Thyroid gland (tissue), 4 donors: Measurements from ENCODE around the gene UBE2E3. TPM values are rescaled to one million over a fixed set of nuclear protein-coding genes. Genes with fewer than 3 reads are reported as not detected.

Experiments used
- DNase-seq, 2 donors: peaks; one replicate each; pipeline ENCODE4 v3.0.0-alpha.2; 2019
- H3K27ac ChIP-seq, 3 donors: fragments of 200-600 bp; sonication (generic); 1 replicate in 2 of 3; 2 replicates in 1 of 3; pipeline ENCODE4 v1.5.1; 2016 to 2019; ENCODE audit warnings: mild to moderate bottlenecking in 1 of 3, moderate library complexity in 1 of 3
- H3K27me3 ChIP-seq: fragments of 200-600 bp; sonication (generic); one replicate; pipeline ENCODE4 v1.5.1; 2019
- H3K36me3 ChIP-seq, 2 donors: fragments of 200-600 bp; sonication (generic); one replicate each; pipeline ENCODE4 v1.5.1; 2016 to 2019
- H3K4me1 ChIP-seq, 2 donors: fragments of 200-600 bp; sonication (generic); one replicate each; pipeline ENCODE4 v1.5.1; 2017 to 2019
- H3K4me3 ChIP-seq, 3 donors: fragments of 200-600 bp; sonication (generic); replicated peaks in 1 of 3; 1 replicate in 2 of 3; 2 replicates in 1 of 3; pipeline ENCODE4 v1.5.1; 2016; ENCODE audit warnings: mild to moderate bottlenecking in 1 of 3
- H3K9me3 ChIP-seq: fragments of 200-600 bp; sonication (generic); one replicate; pipeline ENCODE4 v1.5.1; 2017
- POLR2A ChIP-seq, 2 donors: fragments of 450-650 bp; IDR thresholded peaks; one replicate each; pipeline ENCODE4 v1.6.1; 2017; ENCODE audit warnings: antibody characterized with exemption in 2 of 2, mild to moderate bottlenecking in 2 of 2, moderate library complexity in 1 of 2
- WGBS, 2 donors: methylation state at CpG; one replicate each; pipeline ENCODE4 v1.1.5; 2017; 5-methylcytosine and 5-hydroxymethylcytosine counted together
- intact Hi-C: fragments of 100-400 bp; cut with DNase I; formaldehyde crosslinking; loops from one replicate; pipeline ENCODE4 v1.15.1; 2023
- total RNA-seq, 4 donors: library from RNA; depleted of rRNA; stranded (reverse); fragments of >200 nt; gene quantifications; one replicate each; pipeline ENCODE4 v1.2.3, GENCODE V29; 2016
- TF ChIP-seq, protein P1 (sequence below), 6 experiments: fragments of 200-600 bp in 3 of 6; fragments of 450-650 bp in 3 of 6; sonication (generic) in 3 of 6; IDR thresholded peaks; one replicate each; pipeline ENCODE4 v1.5.1; 2016 to 2019; ENCODE audit warnings: antibody characterized with exemption in 6 of 6, mild to moderate bottlenecking in 2 of 6, inconsistent platforms in 1 of 6, moderate library complexity in 1 of 6

Gene UBE2E3
- total RNA-seq, 4 donors from 2014 or later, result 59.0 to 108 (median 99.2) TPM

DNA sequence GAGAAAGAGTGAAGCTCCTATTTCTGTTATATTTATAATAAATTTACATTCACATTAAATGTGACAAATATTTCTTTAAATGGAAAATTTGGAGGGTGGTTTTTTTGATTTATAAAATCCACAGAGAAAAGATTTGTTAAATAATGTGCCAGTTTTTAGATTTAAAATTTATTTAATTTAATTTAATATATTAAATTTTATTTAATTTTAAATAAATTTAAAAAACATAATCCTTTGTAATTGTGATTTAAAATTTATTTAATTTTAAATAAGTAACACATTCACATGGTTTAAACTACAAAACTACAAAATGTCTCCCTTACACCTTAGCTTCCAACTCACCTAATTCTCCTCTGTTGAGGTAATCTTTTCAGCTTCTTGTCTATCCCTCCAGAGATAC is 123.3 kb downstream of the UBE2E3 start:
- no peak overlapping the region for H3K4me3 ChIP-seq
- no peaks in the 10 kb centered on the region for H3K4me1 ChIP-seq
- no peak overlapping the region for H3K27ac ChIP-seq
- no peaks in the 10 kb centered on the region for H3K27me3 ChIP-seq
- no peaks in the 10 kb centered on the region for H3K9me3 ChIP-seq
- intact Hi-C loops, result no loop called here
- TF ChIP-seq, protein P1, sequence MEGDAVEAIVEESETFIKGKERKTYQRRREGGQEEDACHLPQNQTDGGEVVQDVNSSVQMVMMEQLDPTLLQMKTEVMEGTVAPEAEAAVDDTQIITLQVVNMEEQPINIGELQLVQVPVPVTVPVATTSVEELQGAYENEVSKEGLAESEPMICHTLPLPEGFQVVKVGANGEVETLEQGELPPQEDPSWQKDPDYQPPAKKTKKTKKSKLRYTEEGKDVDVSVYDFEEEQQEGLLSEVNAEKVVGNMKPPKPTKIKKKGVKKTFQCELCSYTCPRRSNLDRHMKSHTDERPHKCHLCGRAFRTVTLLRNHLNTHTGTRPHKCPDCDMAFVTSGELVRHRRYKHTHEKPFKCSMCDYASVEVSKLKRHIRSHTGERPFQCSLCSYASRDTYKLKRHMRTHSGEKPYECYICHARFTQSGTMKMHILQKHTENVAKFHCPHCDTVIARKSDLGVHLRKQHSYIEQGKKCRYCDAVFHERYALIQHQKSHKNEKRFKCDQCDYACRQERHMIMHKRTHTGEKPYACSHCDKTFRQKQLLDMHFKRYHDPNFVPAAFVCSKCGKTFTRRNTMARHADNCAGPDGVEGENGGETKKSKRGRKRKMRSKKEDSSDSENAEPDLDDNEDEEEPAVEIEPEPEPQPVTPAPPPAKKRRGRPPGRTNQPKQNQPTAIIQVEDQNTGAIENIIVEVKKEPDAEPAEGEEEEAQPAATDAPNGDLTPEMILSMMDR (IDR thresholded peaks at IDR 0.05), result no peak
- no peak for TF ChIP-seq POLR2A (IDR thresholded peaks at IDR 0.05)
- DNase-seq, result no peak
- H3K36me3 ChIP-seq, result no peaks in the 10 kb centered on the region

DNA sequence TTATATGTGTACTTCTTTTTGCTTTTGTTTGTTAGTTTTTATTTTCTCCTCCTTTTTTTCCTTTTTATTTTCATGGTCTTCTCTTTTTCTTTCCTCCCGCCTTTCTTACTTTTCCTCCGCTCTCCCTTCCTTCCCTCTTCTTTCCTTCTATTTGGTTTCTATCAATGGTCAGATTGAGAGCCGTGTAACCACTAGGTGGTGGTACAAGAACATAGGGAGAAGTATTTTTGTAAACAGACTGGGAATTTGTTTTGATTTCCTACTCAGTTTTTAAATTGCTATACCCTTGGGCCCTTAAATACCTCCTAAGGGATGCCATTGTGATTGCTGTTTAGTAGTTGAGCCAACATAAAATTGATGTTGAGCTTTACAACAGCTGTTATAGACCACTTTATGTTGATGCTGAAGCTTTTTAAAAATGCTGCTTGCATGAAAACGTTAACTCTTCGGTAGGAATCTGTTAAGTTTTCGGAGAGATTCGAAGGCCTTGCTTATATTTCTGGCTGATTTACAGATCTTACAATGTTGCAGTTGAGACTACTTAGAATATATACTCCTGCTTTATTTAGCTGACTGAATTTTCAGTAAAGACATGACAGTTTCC is 124.2 kb downstream of the UBE2E3 start:
- Histone ChIP-seq H3K4me3 (no peak overlapping the region), H3K27me3 (no peaks in the 10 kb centered on the region), H3K27ac (no peak overlapping the region), H3K36me3 (no peaks in the 10 kb centered on the region), H3K9me3 (no peaks in the 10 kb centered on the region), H3K4me1 (no peaks in the 10 kb centered on the region)
- intact Hi-C loops, result no loop called here
- DNase-seq, result no peak
- 57 to 73% methylated on average over 7 of the region's 7 CpGs for WGBS, 2 donors
- no peak for TF ChIP-seq POLR2A (IDR thresholded peaks at IDR 0.05)
- TF ChIP-seq, protein P1 (IDR thresholded peaks at IDR 0.05), result peak in 3 of 6 experiments; percentile 17 to 43 (median 20)

DNA sequence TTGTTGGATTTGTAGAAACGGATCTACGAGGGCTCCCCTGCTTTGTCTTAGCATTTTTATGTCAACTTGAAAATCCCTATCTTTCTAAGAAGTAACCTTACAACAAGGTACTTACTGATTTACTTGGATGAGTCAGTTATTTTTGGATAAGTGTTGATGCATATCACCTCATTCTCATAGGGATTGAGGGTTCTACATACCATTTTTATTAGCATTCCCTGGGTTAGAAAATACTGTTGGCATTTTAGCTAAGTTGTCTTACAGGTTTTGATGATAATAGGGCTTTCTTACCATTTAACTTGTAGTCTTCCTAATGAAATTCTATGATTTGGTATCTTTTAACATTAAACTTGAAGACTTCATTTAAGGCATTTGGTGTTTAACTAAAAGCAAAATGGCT is 125.2 kb downstream of the UBE2E3 start:
- Histone ChIP-seq H3K27ac (no peak overlapping the region), H3K36me3 (no peaks in the 10 kb centered on the region), H3K4me3 (no peak overlapping the region), H3K4me1 (no peaks in the 10 kb centered on the region), H3K27me3 (no peaks in the 10 kb centered on the region), H3K9me3 (no peaks in the 10 kb centered on the region)
- TF ChIP-seq POLR2A (IDR thresholded peaks at IDR 0.05), result no peak
- TF ChIP-seq, protein P1 (IDR thresholded peaks at IDR 0.05), result no peak
- no peak for DNase-seq
- WGBS, 2 donors, result 31 to 57% methylated on average over 2 of the region's 2 CpGs
- intact Hi-C loops, result no loop called here

DNA sequence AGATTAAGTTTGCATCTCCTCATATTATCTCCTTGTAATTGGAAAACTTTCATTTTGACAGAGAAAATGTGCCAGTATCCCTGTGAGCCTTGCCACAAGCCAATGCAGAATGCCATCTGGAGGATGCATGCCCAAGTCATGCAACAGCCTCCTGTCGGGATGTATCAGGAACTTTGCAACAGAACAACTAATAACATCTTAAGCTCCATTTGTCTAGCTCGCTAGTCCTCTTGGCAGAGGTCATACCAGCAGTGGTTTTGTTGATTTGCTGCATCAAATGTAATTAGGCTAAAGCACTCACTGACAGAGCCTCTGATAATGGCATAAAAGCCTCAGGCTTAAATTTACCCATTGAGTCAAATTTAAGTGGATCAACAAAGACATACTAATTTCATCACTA is 125.8 kb downstream of the UBE2E3 start:
- Histone ChIP-seq H3K27ac (no peak overlapping the region), H3K4me3 (no peak overlapping the region), H3K4me1 (no peaks in the 10 kb centered on the region), H3K9me3 (no peaks in the 10 kb centered on the region), H3K36me3 (no peaks in the 10 kb centered on the region), H3K27me3 (no peaks in the 10 kb centered on the region)
- no peak for DNase-seq
- intact Hi-C loops, result no loop called here
- WGBS, 2 donors, result 71 to 86% methylated on average over 2 of the region's 2 CpGs
- TF ChIP-seq, protein P1 (IDR thresholded peaks at IDR 0.05), result no peak
- no peak for TF ChIP-seq POLR2A (IDR thresholded peaks at IDR 0.05)

DNA sequence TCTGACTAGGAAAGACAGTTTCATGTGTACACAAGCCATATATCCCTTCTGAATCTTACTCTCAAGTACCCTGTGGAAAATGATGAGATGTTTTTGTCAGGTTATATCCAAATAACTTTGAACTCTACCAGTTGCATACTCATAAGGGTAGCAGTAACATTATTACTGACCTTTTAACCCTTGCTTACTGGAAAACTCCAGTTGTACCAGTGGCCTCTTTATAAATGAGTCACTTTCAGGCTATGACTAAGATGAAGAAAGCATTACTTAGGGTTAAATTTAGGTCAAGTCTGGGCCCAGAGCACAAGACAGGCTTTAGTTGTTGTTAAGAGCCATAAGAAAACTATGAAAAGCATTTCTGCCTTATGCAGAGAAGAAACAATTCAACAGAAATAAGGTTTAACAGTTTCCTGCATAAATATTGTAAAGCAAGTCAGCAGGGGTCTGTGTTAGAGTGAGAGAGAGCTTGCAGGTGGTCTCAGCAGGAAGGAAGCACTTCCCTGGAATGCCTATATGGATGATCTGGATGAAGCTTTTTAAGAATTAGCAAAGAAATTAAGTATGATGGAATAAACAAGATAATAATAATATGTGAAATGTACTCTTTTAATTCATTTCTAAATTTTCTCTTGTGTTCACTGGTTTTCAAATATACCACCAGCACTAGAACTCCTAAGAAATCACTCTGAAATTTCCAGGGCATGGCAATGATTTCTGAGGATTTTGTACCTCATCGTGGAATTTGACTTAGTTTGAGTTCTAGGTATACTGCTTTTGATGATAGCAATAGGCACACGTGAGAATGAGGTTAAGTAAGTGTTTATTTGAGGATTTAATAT is 126.6 kb downstream of the UBE2E3 start:
- Histone ChIP-seq H3K4me1 (no peaks in the 10 kb centered on the region), H3K9me3 (no peaks in the 10 kb centered on the region), H3K4me3 (no peak overlapping the region), H3K27me3 (no peaks in the 10 kb centered on the region), H3K27ac (no peak overlapping the region), H3K36me3 (no peaks in the 10 kb centered on the region)
- TF ChIP-seq, protein P1 (IDR thresholded peaks at IDR 0.05), result no peak
- no peak for TF ChIP-seq POLR2A (IDR thresholded peaks at IDR 0.05)
- intact Hi-C loops, result no loop called here
- 64 to 73% methylated on average over 2 of the region's 2 CpGs for WGBS, 2 donors
- DNase-seq, result no peak
